ENCODE results near the gene ANO3. TPM values are rescaled to one million over a fixed set of nuclear protein-coding genes. Genes with fewer than 3 reads are reported as not detected.

ANO3 gene
- total RNA-seq, 4 donors from 2014 or later, result 0.12 to 0.32 (median 0.19) TPM; not detected in 1

GRCh38 chr11:26420331-26420730, 88.4 kb downstream of the ANO3 start:
- 18 to 60% methylated on average over 1 of the region's 1 CpG for WGBS, 2 donors
- H3K4me3 ChIP-seq (ENCODE audit: low read depth, poor library complexity, severe bottlenecking), result no peak overlapping the region
- intact Hi-C loops (cut with DNase I; ENCODE audit: low total_unique reads), result no loop called here
- no peak for DNase-seq (ENCODE audit: low spot score in 2 of 2)
- TF ChIP-seq POLR2A (IDR thresholded peaks at IDR 0.05) (no peak), CTCF (IDR thresholded peaks at IDR 0.05) (no peak)

GRCh38 chr11:26424255-26424654, 92.3 kb downstream of the ANO3 start:
- H3K4me3 ChIP-seq (ENCODE audit: low read depth, poor library complexity, severe bottlenecking), result no peak overlapping the region
- 0% methylated on average over 1 of the region's 1 CpG for WGBS, 2 donors
- no peak for DNase-seq (ENCODE audit: low spot score in 2 of 2)
- intact Hi-C loops (cut with DNase I; ENCODE audit: low total_unique reads), result no loop called here
- TF ChIP-seq POLR2A (IDR thresholded peaks at IDR 0.05), result no peak

GRCh38 chr11:26439854-26440253, 107.9 kb downstream of the ANO3 start:
- no peak overlapping the region for H3K4me3 ChIP-seq (ENCODE audit: low read depth, poor library complexity, severe bottlenecking)
- WGBS, 2 donors, result 85 to 89% methylated on average over 5 of the region's 5 CpGs
- TF ChIP-seq CTCF (IDR thresholded peaks at IDR 0.05) (no peak), POLR2A (IDR thresholded peaks at IDR 0.05) (no peak)
- intact Hi-C loops (cut with DNase I; ENCODE audit: low total_unique reads), result no loop called here
- DNase-seq (ENCODE audit: low spot score in 2 of 2), result no peak

DNA sequence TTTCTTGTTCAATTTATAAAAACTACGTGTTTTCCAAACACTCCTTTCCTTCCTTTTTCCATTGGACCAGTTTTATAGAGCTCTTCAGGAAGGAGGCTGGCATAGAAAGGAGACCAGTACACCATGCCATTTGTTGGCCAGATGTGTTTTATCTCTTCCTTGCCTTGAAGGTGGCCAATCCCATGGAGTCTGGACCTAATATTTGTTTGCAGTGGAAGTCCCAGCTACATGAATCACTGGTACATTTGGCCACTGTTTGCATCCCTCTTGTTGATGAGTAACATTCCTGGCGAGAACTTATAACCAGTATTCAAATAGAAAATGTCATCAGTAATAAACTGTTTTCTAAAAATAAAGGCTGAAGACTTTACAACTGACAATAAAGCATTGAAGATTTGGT, 110.2 kb downstream of the ANO3 start:
- H3K4me3 ChIP-seq (ENCODE audit: low read depth, poor library complexity, severe bottlenecking), result no peak overlapping the region
- TF ChIP-seq POLR2A (IDR thresholded peaks at IDR 0.05) (no peak), CTCF (IDR thresholded peaks at IDR 0.05) (no peak)
- intact Hi-C loops (cut with DNase I; ENCODE audit: low total_unique reads), result no loop called here
- WGBS, 2 donors, result 57 to 58% methylated on average over 2 of the region's 2 CpGs
- no peak for DNase-seq (ENCODE audit: low spot score in 2 of 2)

GRCh38 chr11:26443617-26444016, 111.7 kb downstream of the ANO3 start:
- no peak for DNase-seq (ENCODE audit: low spot score in 2 of 2)
- WGBS, 2 donors, result 57 to 71% methylated on average over 3 of the region's 3 CpGs
- H3K4me3 ChIP-seq (ENCODE audit: low read depth, poor library complexity, severe bottlenecking), result no peak overlapping the region
- intact Hi-C loops (cut with DNase I; ENCODE audit: low total_unique reads), result no loop called here
- TF ChIP-seq CTCF (IDR thresholded peaks at IDR 0.05) (no peak), POLR2A (IDR thresholded peaks at IDR 0.05) (no peak)

GRCh38 chr11:26457636-26458035, 125.7 kb downstream of the ANO3 start:
- DNase-seq (ENCODE audit: low spot score in 2 of 2), result no peak
- TF ChIP-seq CTCF (IDR thresholded peaks at IDR 0.05) (no peak), POLR2A (IDR thresholded peaks at IDR 0.05) (no peak)
- intact Hi-C loops (cut with DNase I; ENCODE audit: low total_unique reads), result no loop called here
- no peak overlapping the region for H3K4me3 ChIP-seq (ENCODE audit: low read depth, poor library complexity, severe bottlenecking)
- 63 to 74% methylated on average over 1 of the region's 1 CpG for WGBS, 2 donors
